Measurements from ENCODE around the gene GOT1. TPM values are rescaled to one million over a fixed set of nuclear protein-coding genes. Genes with fewer than 3 reads are reported as not detected.

Gene GOT1
- total RNA-seq, 2 donors from 2014 or later = 12.3 to 14.3 TPM

- H3K9me3 ChIP-seq = no peaks in the 10 kb centered on the region
- no peak overlapping the region for H3K4me3 ChIP-seq
- ATAC-seq (ENCODE audit: insufficient number of reproducible peaks, low FRiP score, low read depth) = no peak
- H3K36me3 ChIP-seq = peaks cover 18% of the 10 kb centered on the region
- no peaks in the 10 kb centered on the region for H3K27me3 ChIP-seq (replicated peaks; ENCODE audit: insufficient read depth)
- H3K27ac ChIP-seq = no peak overlapping the region
- DNase-seq (ENCODE audit: low spot score) = no peak
- TF ChIP-seq CTCF (IDR thresholded peaks at IDR 0.05) = no peak
- no peaks in the 10 kb centered on the region for H3K4me1 ChIP-seq (ENCODE audit: control insufficient read depth in 1 of 2, low read depth in 2 of 2)
Observed at GRCh38 chr10:99422529-99423096, 7.8 kb downstream of the GOT1 start.

DNA sequence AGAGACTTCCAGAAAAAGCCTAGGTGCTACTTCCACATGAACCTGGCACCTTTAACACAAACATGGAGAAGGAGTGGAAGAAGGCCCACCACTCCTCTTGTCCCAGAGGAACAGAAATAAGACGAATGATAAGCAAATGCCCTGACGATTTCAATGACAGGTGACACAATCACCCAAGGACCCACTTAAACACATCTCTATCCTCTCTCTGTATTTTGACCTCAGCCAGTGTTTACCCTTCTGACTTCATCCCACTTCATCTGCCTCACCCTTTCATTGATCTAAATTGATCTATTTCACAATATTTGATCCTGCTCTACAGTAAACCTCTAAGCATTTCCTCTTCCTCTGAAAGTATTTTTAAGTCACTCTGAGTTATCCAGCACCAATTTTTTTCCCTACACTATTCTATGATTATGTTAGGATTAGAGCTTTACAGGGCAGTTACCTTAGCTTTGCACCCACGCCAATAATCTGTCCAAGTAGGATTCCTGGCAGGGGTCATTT lies 9.1 kb downstream of the GOT1 start:
- no peaks in the 10 kb centered on the region for H3K4me1 ChIP-seq (ENCODE audit: control insufficient read depth in 1 of 2, low read depth in 2 of 2)
- H3K27ac ChIP-seq = no peak overlapping the region
- DNase-seq (ENCODE audit: low spot score) (no peak), ATAC-seq (ENCODE audit: insufficient number of reproducible peaks, low FRiP score, low read depth) (no peak)
- no peak for TF ChIP-seq CTCF (IDR thresholded peaks at IDR 0.05)
- H3K4me3 ChIP-seq = no peak overlapping the region
- H3K9me3 ChIP-seq = no peaks in the 10 kb centered on the region
- H3K27me3 ChIP-seq (replicated peaks; ENCODE audit: insufficient read depth) = no peaks in the 10 kb centered on the region
- H3K36me3 ChIP-seq = peaks cover 18% of the 10 kb centered on the region

GRCh38 chr10:99419688-99420087 lies 10.7 kb downstream of the GOT1 start:
- no peak for TF ChIP-seq CTCF (IDR thresholded peaks at IDR 0.05)
- Histone ChIP-seq H3K4me3 (no peak overlapping the region), H3K27me3 (replicated peaks; ENCODE audit: insufficient read depth) (no peaks in the 10 kb centered on the region), H3K27ac (no peak overlapping the region), H3K36me3 (peaks cover 18% of the 10 kb centered on the region), H3K4me1 (ENCODE audit: control insufficient read depth in 1 of 2, low read depth in 2 of 2) (no peaks in the 10 kb centered on the region), H3K9me3 (no peaks in the 10 kb centered on the region)
- ATAC-seq (ENCODE audit: insufficient number of reproducible peaks, low FRiP score, low read depth) = no peak
- DNase-seq (ENCODE audit: low spot score) = no peak

DNA sequence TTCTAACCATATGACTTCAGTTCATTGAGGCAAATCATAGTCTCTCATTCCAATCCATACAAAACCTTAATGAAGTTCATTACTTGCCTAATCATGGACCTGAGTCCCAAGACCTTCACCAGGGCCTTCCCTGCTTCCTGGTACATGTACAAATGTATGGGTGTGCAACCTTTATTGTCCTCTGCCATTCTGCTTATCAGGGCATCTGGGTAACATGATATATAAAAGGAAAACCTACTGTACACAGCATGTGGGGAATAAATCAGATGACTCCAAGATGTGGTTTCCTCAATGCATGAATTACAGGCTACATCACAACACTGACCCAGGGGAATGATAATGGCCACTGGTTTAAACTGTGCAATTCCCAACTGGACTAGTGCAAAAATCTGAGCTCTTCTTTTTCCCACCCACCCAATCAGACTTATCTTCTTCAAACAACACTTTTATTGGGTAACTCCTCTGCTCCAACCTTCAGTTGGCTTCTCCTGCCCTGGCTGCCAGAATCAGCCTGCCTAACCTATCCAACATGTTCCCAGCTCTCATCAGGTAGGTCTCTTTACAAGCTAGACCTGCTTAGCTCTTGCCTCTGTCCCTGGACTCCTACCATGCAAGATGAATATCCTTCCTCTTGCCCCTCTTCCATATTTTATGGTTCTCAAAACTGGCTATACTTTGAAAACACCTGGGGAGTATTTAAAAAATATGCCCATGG lies 11.4 kb downstream of the GOT1 start:
- TF ChIP-seq CTCF (IDR thresholded peaks at IDR 0.05) = no peak
- Histone ChIP-seq H3K27me3 (replicated peaks; ENCODE audit: insufficient read depth) (no peaks in the 10 kb centered on the region), H3K9me3 (no peaks in the 10 kb centered on the region), H3K36me3 (peaks cover 18% of the 10 kb centered on the region), H3K27ac (no peak overlapping the region), H3K4me3 (no peak overlapping the region), H3K4me1 (ENCODE audit: control insufficient read depth in 1 of 2, low read depth in 2 of 2) (no peaks in the 10 kb centered on the region)
- ATAC-seq (ENCODE audit: insufficient number of reproducible peaks, low FRiP score, low read depth) (no peak), DNase-seq (ENCODE audit: low spot score) (no peak)

GRCh38 chr10:99412099-99412498 lies 18.3 kb downstream of the GOT1 start:
- Histone ChIP-seq H3K27me3 (replicated peaks; ENCODE audit: insufficient read depth) (no peaks in the 10 kb centered on the region), H3K9me3 (no peaks in the 10 kb centered on the region), H3K4me1 (ENCODE audit: control insufficient read depth in 1 of 2, low read depth in 2 of 2) (no peaks in the 10 kb centered on the region), H3K27ac (no peak overlapping the region), H3K4me3 (no peak overlapping the region), H3K36me3 (no peaks in the 10 kb centered on the region)
- ATAC-seq (ENCODE audit: insufficient number of reproducible peaks, low FRiP score, low read depth) (no peak), DNase-seq (ENCODE audit: low spot score) (no peak)
- no peak for TF ChIP-seq CTCF (IDR thresholded peaks at IDR 0.05)
